VCaP (cell line): ENCODE measurements around the gene TRRAP.

Source experiments
- H3K27ac ChIP-seq: fragments of 450-650 bp; 2 replicates; pipeline ENCODE4 v1.5.1; 2017
- TF ChIP-seq, protein P1 (sequence below): fragments of 450-650 bp; conservative IDR thresholded peaks from 2 replicates; pipeline ENCODE4 v1.5.1; 2017; ENCODE audit warnings: mild to moderate bottlenecking, moderate library complexity

Gene TRRAP

DNA sequence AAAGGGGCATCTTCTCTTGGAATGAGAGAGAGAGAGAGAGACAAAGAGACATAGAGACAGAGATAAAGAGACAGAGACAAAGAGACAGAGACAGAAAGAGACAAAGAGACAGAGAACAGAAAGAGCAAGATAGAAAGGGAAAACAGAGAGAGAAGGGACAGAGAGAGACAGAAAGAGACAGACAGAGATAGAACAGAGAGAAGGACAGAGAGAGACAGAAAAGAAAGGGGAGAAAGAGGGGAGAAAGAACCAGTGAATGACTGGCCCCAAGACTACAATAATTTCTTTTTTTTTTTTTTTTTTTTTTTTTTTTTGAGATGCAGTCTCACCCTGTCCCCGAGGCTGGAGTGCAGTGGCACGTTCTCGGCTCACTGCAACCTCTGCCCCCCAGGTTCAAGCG, 16.1 kb upstream of the TRRAP start:
- no peak overlapping the region for H3K27ac ChIP-seq

DNA sequence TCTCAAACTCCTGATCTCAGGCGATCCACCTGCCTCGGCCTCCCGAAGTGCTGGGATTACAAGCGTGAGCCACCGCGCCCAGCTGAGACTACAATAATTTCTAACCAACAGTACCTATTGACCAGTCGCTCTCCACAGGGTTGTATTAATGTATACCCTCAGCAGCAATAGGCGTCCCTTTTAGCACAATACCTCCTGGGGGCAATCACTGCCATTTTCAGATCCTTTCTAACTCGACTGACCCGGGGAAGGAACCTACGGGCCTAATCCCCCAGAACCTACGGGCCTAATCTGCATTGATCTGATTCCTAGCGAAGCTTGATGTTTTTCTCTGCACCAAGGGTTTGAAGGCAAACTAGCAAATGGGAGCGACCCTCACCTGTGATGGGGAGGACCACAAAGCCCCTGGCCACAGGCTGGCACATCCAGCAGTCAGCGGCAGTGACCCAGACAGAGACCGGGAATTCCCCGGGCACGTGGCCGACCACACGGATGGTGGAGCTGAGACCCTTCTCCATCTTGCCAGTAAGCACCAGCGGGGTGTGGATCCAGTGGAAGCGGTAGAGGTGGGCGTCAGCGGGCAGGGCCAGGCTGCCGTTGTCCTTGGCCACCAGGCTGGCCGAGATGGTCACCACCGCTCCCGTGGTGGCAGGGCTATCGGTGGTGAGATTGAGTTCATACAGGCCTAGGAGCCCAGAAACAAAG, 15.5 kb upstream of the TRRAP start:
- no peak overlapping the region for H3K27ac ChIP-seq
- TF ChIP-seq, protein P1, sequence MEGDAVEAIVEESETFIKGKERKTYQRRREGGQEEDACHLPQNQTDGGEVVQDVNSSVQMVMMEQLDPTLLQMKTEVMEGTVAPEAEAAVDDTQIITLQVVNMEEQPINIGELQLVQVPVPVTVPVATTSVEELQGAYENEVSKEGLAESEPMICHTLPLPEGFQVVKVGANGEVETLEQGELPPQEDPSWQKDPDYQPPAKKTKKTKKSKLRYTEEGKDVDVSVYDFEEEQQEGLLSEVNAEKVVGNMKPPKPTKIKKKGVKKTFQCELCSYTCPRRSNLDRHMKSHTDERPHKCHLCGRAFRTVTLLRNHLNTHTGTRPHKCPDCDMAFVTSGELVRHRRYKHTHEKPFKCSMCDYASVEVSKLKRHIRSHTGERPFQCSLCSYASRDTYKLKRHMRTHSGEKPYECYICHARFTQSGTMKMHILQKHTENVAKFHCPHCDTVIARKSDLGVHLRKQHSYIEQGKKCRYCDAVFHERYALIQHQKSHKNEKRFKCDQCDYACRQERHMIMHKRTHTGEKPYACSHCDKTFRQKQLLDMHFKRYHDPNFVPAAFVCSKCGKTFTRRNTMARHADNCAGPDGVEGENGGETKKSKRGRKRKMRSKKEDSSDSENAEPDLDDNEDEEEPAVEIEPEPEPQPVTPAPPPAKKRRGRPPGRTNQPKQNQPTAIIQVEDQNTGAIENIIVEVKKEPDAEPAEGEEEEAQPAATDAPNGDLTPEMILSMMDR = no peak

More for the DNA sequence above, 16.1 kb upstream of the TRRAP start:
- TF ChIP-seq, protein P1 = no peak

DNA sequence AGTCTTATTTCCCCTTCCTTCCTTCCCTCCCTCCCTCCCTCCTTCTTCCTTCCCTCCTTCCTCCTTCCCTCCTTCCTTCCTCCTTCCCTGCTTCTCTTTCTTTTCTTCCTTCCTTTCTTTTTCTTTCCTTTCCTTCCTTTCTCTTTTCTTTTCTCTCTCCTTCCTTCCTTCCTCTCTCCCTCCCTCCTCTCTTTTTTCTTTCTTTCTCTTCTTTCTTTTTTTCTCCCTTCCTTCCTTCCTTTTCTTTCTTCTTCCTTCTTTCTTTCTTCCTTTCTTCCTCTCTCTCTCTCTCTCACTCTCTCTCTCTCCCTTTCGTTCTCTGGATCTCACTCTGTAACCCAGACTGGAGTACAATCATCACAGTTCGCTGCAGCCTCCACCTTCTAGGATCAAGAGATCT, 14.7 kb upstream of the TRRAP start:
- no peak overlapping the region for H3K27ac ChIP-seq
- TF ChIP-seq, protein P1 = no peak

DNA sequence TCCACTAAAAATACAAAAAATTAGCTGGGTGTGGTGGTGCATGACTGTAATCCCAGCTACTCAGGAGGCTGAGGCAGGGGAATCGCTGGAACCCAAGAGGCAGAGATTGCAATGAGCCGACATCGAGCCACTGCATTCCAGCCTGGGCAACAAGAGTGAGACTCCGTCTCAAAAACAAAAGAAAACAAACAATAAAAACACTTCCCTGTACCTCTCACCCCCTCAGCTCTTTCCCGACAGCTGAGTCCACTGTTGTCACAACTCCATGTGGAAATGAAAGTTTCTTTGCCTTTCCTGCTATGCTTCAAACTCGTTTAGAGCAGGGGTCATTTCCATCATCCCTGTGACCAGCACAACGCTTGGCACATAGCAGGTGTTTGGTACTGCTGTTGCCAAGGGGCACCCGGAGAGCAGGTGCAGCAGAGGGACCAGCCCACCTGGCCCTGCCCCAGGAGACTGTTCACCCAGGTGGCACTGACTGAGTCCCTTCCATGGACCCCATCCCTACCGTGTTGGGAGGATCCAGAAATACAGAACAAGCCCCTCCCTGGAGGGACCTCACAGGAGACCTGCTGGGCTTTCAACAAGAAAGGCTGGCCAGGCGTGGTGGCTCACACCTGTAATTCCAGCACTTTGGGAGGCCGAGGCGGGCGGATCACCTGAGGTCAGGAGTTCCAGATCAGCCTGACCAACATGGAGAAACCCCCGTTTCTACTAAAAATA, 13.4 kb upstream of the TRRAP start:
- H3K27ac ChIP-seq = no peak overlapping the region
- TF ChIP-seq, protein P1 = no peak

DNA sequence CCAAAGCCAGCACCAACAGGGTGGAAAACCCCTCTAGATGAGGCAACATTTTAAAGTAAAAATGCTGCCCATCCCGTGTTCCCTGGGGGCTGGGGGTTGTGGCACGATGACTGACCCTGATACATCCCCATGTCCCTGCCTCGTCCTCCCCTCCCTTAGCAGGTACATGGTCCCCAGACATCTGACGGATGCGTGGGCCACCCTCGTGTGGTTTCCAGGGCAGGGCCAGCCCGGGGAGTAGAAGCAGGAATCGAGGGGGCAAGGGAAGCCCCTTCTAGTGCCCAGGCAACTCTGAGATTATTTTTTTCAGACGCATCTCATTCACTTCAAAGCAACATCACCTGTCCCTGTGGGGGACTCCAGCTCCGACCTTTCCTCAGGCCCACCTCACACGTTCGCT, 12.0 kb upstream of the TRRAP start:
- H3K27ac ChIP-seq = no peak overlapping the region
- TF ChIP-seq, protein P1 = no peak

DNA sequence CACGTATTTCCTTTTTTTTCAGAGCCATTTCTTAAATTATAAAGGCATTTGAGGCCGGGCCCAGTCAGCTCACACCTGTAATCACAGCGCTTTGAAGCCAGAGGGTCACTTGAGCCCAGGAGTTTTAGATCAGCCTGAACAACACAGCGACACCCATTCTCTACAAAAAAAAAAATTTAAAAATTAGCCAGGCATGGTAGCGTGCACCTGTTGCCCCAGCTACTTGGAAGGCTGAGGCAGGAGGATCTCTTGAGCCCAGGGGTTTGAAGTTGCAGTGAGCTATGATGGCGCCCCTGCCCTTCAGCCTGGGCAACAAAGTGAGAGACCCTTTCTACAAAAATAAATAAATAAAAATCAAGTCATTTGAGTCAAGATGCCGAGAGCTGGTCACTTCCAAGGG, 11.6 kb upstream of the TRRAP start:
- no peak overlapping the region for H3K27ac ChIP-seq
- TF ChIP-seq, protein P1 = no peak

DNA sequence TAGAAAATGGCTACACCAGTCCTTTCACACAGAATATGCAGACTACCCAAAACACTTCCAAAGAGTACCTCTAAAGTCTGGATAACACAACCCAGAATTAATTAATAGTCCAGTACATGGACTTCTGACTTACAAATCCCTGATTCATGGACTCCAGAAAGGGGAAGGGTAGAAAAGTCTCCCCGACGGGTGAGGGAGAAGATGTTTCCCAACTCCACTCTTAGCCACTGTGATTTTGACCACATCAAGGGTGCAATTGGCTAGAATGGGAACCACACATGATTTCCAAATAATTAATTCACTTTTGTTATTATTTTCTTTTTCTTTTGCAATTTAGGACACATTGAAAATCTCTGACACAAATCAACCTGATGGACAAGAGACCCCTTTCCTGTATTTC, 9.9 kb upstream of the TRRAP start:
- no peak overlapping the region for H3K27ac ChIP-seq
- TF ChIP-seq, protein P1 = no peak
